Testis (tissue), 3 donors: ENCODE data around the gene ZNF362. TPM values are rescaled to one million over a fixed set of nuclear protein-coding genes. Genes with fewer than 3 reads are reported as not detected.

ENCODE experiments used
- DNase-seq: peaks from one replicate; pipeline ENCODE4 v3.0.0-alpha.2; 2019
- H3K27ac ChIP-seq, 2 donors: fragments of 200-600 bp; sonication (generic); one replicate each; pipeline ENCODE4 v1.5.1; 2019
- H3K27me3 ChIP-seq: fragments of 200-600 bp; sonication (generic); one replicate; pipeline ENCODE4 v1.5.1; 2019
- H3K36me3 ChIP-seq: fragments of 200-600 bp; sonication (generic); one replicate; pipeline ENCODE4 v1.5.1; 2017; ENCODE audit warnings: low read depth; ENCODE audit errors: missing control alignments
- H3K4me1 ChIP-seq: fragments of 200-600 bp; sonication (generic); one replicate; pipeline ENCODE4 v1.5.1; 2019
- H3K4me3 ChIP-seq, 2 donors: fragments of 200-600 bp; sonication (generic); one replicate each; pipeline ENCODE4 v1.5.1; 2017 to 2019
- H3K9me3 ChIP-seq: fragments of 200-600 bp; sonication (generic); one replicate; pipeline ENCODE4 v1.5.1; 2017
- CTCF ChIP-seq, 3 experiments: fragments of 450-650 bp in 2 of 3; fragments of 200-600 bp in 1 of 3; sonication (generic) in 1 of 3; IDR thresholded peaks; one replicate each; pipeline ENCODE4 v1.5.1; 2016 to 2019; ENCODE audit warnings: antibody characterized with exemption in 3 of 3, mild to moderate bottlenecking in 2 of 3, moderate library complexity in 1 of 3
- POLR2A ChIP-seq: fragments of 450-650 bp; IDR thresholded peaks from one replicate; pipeline ENCODE4 v1.6.1; 2017; ENCODE audit warnings: antibody characterized with exemption, mild to moderate bottlenecking, moderate library complexity
- WGBS, 2 donors: methylation state at CpG; one replicate each; pipeline ENCODE4 v1.1.5; 2018; 5-methylcytosine and 5-hydroxymethylcytosine counted together
- intact Hi-C: fragments of 100-400 bp; cut with DNase I; formaldehyde crosslinking; loops from one replicate; pipeline ENCODE4 v1.15.1; 2023; ENCODE audit warnings: low total_unique reads
- polyA plus RNA-seq: library from polyadenylated mRNA; stranded (reverse); fragments of 350-450 nt; fragmentation: Illumina TruSeq; extraction: RNeasy Lipid Tissue Mini Kit (QIAGEN cat#74804); gene quantifications from one replicate; pipeline ENCODE4 v1.2.3, GENCODE V29; 2014; ENCODE audit warnings: low read depth, low replicate concordance; ENCODE audit not compliant: insufficient read depth
- total RNA-seq, 2 donors: library from RNA; depleted of rRNA; stranded (reverse); fragments of >200 nt; gene quantifications; one replicate each; pipeline ENCODE4 v1.2.3, GENCODE V29; 2016

ZNF362 gene
- total and polyA plus RNA-seq, 3 donors from 2014 or later = 16.3 to 28.6 (median 26.6) TPM

DNA sequence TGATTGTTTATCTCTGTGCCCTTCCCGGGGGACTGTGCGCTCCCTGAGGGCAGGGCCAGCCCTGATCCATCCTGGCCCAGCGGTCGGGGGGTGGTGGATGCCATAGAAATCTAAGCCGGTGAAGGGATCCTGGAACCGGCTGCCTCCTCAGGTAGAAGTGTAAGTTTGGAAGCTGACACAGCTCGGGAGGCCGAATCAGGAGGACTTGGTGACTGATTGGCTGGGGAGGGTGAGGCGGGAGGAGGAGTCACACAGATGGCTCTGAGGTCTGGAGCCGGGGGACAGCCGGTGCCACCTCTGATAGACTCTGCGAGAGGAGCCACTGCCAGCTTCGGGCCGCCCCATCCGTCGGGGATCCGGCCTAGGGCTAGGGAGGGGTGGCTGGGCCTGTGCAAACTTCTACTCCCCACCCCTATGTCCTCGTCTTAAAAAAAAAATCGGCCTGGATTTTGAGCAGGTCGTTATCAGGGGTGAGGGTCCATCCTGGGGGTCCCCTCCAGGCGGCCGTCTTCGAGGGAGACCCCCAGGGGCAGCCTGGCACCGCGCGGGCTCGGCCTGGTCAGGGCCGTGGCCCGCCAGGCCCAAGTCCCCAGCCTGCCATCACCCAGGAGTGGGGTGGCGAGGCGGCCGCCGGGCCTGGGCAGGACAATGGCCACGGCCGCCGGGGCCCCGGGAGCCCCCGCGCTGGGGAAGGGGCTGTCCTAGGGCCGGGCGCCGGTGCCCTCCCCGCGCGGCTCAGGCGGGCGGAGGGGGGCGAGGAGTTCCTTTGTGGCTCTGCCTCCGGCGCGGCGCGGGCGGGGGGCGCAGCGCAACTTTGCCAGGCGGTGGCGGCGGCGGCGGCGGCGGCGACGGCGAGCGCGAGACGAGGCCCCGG lies 708 bp upstream of the ZNF362 start:
- Histone ChIP-seq H3K27me3 (no peaks in the 10 kb centered on the region), H3K36me3 (no peaks in the 10 kb centered on the region), H3K4me3 (peak overlapping the region; percentile 66 to 69), H3K4me1 (peaks cover 32% of the 10 kb centered on the region), H3K27ac (peak overlapping the region; percentile 93 to 96), H3K9me3 (no peaks in the 10 kb centered on the region)
- TF ChIP-seq CTCF (IDR thresholded peaks at IDR 0.05) (no peak), POLR2A (no peak)
- 8 to 9% methylated on average over 19 to 27 of the region's 70 CpGs for WGBS, 2 donors
- peak; percentile 91 for DNase-seq
- intact Hi-C loops = no loop called here

DNA sequence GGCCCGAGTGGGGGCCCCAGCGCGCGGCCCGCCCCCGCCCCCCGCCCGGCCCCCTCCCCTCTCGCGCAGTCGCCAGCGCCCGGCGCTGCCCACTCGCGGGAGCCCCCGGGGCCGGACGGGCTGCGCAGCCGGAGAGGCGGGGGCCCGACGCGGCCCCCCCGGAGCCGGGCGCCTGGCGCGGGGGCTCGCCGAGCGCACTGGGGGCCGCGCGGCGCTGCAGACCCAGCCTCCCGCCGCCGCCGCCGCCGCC lies 146 bp upstream of the ZNF362 start:
- Histone ChIP-seq H3K36me3 (no peaks in the 10 kb centered on the region), H3K9me3 (no peaks in the 10 kb centered on the region), H3K27me3 (no peaks in the 10 kb centered on the region), H3K27ac (peak overlapping the region in 1 of 2 donors; percentile 96), H3K4me3 (peak overlapping the region in 1 of 2 donors; percentile 69), H3K4me1 (peaks cover 38% of the 10 kb centered on the region)
- WGBS, 2 donors = 3% methylated on average over 23 of the region's 43 CpGs; no CpG with 5 or more reads in 1 of the 2 donors
- intact Hi-C loops = no loop called here
- TF ChIP-seq POLR2A (no peak), CTCF (IDR thresholded peaks at IDR 0.05) (no peak)
- no peak for DNase-seq

GRCh38 chr1:33257207-33257771 lies 997 bp downstream of the ZNF362 start:
- Histone ChIP-seq H3K27me3 (no peaks in the 10 kb centered on the region), H3K4me1 (peaks cover 46% of the 10 kb centered on the region), H3K27ac (peak overlapping the region; percentile 64 to 81), H3K9me3 (no peaks in the 10 kb centered on the region), H3K4me3 (peak overlapping the region; percentile 57 to 74), H3K36me3 (no peaks in the 10 kb centered on the region)
- TF ChIP-seq CTCF (IDR thresholded peaks at IDR 0.05) (no peak), POLR2A (no peak)
- WGBS, 2 donors = 0% methylated on average over 18 of the region's 18 CpGs
- no peak for DNase-seq
- intact Hi-C loops = no loop called here

DNA sequence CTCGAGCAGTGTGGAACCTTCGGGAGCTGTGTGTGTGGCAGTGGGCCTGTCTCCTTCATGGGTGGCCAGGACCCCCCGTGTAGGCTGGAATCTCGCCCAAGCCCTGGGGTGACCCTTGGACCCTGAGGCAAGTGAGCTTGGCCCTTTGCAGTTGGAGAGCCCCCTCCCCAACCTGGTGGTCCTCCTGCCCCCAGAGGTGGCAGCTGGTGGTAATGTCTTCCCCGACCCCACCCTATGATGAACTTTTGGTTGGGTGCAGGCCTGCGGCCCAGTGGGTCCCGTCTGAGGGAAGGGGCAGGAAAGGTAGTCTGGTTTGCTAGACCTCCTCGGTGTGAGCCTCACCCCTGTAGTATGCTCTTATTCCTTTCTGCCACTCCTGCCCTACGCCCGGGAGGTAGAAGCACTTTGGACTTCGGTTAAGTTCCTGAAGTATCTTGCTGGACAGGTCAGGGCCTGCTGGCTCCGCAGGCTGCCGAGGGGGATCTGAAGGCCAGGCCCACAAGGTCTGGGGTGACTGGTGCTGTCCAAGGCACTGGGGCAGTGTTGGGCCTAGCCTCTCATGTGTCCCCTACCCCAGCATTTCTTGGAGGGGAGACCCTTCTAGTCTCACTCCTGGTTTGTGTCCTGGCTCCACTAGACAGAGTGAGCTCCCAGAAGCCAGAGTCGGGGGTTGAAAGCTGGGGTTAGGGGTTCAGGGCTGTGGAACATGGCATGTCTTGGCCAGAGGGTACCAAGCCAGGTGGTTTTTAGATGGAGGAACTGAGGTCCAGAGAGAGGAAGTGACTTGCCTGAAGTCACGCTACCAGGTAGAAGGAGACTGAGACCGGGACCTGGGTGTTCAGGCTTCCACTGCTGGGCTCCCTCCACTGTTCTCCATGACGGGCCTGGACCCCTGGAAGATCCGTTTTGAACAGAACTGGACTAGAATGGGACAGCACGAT lies 1.8 kb downstream of the ZNF362 start:
- peak overlapping the region; percentile 57 to 74 for H3K4me3 ChIP-seq
- DNase-seq = no peak
- H3K9me3 ChIP-seq = no peaks in the 10 kb centered on the region
- intact Hi-C loops = no loop called here
- H3K27me3 ChIP-seq = no peaks in the 10 kb centered on the region
- no peaks in the 10 kb centered on the region for H3K36me3 ChIP-seq
- peaks cover 46% of the 10 kb centered on the region for H3K4me1 ChIP-seq
- no peak for TF ChIP-seq CTCF (IDR thresholded peaks at IDR 0.05)
- TF ChIP-seq POLR2A = no peak
- peak overlapping the region; percentile 64 to 81 for H3K27ac ChIP-seq
- WGBS, 2 donors = 14 to 24% methylated on average over 13 to 18 of the region's 19 CpGs
